ENCODE data around the gene TAAR1.

GRCh38 chr6:132663661-132664060 lies 4.7 kb upstream of the TAAR1 start:
- TF ChIP-seq CTCF (IDR thresholded peaks at IDR 0.05; ENCODE audit: borderline replicate concordance, extremely low read depth, low read length, poor library complexity, severe bottlenecking) (no peak), EZH2 (IDR thresholded peaks at IDR 0.05; ENCODE audit: borderline replicate concordance, low read depth, low read length, severe bottlenecking) (no peak)

Measured in DND-41 (cell line).